CD1c-positive myeloid dendritic cell (primary cell): ENCODE measurements around the gene NXPE1.
"Not testable (repeated sequence)": the region's sequence is repeated elsewhere in the genome, so short reads cannot be mapped to it uniquely, and the experiment has no call there.

ENCODE experiments used
- DNase-seq: peaks from one replicate; pipeline ENCODE4 v3.0.0-alpha.2; 2016; ENCODE audit errors: extremely low spot score

NXPE1 gene

GRCh38 chr11:114559425-114560310 is at the start of gene NXPE1:
TSS of gene NXPE1 (minus strand) at chr11:114559881. CDS start at chr11:114551201, 8,680 bp downstream.
- no peak for DNase-seq

GRCh38 chr11:114609429-114609828 is 49.7 kb upstream of the NXPE1 start:
- no peak for DNase-seq

DNA sequence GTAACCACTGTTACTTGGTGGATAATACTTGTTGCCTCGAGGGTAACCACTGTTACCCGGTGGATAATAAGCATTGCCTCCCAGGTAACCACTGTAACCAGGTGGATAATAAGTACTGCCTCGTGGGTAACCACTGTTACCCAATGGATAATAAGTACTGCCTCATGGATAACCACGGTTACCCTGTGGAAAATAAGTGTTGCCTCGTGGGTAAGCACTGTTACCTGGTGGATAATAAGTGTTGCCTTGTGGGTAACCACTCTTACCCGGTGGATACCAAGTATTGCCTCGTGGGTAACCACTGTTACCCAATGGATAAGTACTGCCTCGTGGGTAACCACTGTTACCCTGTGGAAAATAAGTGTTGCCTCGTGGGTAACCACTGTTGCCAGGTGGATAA is 48.9 kb upstream of the NXPE1 start:
- not testable (repeated sequence) for DNase-seq

DNA sequence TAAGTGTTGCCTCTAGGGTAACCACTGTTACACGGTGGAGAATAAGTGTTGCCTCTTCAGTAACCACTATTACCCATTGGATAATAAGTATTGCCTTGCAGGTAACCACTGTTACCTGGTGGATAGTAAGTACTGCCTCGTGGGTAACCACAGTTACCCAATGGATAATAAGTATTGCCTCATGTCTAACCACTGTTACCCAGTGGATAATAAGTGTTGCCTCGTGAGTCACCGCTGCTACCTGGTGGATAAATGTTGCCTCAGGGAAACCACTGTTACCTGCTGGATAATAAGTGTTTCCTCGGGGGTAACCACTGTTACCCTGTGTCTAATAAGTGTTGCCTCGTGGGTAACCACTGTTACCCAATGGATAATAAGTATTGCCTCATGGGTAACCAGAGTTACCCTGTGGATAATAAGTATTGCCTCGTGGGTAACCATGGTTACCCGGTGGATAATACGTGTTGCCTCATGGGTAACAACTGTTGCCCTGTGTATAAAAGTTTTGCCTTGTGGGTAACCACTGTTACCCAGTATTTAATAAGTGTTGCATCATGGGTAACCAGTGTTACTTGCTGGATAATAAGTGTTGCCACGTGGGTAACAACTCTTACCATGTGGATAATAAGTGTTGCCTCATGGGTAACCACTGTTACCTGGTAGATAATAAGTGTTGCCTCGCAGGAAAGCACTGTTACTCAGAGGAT is 48.2 kb upstream of the NXPE1 start:
- DNase-seq, result no peak

DNA sequence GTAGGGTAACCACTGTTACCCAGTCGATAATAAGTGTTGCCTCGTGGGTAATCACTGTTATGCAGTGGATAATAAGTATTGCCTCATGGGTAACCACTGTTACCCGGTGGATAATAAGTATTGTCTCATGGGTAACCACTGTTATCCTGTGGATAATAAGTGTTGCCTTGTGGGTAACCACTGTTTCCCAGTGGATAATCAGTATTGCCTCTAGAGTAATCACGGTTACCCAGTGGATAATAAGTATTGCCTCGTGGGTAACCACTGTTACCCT is 47.1 kb upstream of the NXPE1 start:
- not testable (repeated sequence) for DNase-seq

GRCh38 chr11:114606003-114606801 is 46.5 kb upstream of the NXPE1 start:
- DNase-seq, result no peak

DNA sequence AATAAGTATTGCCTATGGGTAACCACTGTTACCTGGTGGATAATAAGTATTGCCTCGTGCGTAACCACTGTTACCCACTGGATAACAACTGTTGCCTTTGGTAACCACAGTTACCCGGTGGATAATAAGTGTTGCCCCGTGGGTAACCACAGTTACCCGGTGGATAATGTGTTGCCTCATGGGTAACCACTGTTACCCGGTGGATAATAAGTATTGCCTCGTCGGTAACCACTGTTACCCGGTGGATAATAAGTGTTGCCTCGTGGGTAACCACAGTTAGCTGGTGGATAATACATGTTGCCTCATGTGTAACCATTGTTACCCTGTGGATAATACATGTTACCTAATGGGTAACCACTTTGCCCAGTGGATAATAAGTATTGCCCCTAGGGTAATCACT is 45.7 kb upstream of the NXPE1 start:
- no peak for DNase-seq

DNA sequence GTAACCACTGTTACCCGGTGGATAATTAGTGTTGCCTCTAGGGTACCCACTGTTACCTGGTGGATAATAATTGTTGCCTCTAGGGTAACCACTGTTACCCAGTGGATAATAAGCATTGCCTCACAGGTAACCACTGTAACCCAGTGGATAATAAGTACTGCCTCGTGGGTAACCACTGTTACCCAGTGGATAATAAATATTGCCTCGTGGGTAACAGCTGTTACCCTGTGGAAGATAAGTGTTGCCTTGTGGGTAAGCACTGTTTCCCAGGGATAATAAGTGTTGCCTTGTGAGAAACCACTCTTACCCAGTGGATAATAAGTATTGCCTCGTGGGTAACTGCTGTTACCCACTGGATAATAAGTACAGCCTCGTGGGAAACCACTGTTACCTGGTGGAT is 45.2 kb upstream of the NXPE1 start:
- no peak for DNase-seq

GRCh38 chr11:114604179-114604813 is 44.6 kb upstream of the NXPE1 start:
- DNase-seq, result no peak

DNA sequence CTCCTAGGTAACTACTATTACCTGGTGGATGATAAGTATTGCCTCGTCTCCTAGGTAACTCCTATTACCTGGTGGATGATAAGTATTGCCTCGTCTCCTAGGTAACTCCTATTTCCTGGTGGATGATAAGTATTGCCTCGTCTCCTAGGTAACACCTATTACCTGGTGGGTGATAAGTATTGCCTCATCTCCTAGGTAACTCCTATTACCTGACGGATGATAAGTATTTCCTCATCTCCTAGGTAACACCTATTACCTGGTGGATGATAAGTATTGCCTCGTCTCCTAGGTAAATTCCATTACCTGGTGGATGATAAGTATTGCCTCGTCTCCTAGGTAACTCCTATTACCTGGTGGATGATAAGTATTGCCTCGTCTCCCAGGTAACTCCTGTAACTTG is 43.5 kb upstream of the NXPE1 start:
- DNase-seq, result not testable (repeated sequence)

DNA sequence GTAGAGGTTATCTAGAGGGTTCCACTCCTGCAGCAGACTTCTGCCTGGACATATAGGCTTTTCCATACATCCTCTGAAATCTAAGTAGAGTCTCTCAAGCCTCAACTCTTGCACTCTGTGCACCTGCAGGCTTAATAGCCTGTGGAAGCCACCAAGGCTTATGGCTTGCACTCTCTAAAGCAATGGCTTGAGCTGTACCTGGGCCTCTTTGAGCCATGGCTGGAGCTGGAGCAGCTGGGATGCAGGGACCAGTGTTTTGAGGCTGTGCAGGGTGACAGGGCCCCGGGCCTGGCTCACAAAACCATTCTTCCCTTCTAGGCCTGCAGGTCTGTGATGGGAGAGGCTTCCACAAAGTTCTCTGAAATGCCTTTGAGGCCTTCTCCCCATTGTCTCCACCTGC is 38.8 kb upstream of the NXPE1 start:
- no peak for DNase-seq

GRCh38 chr11:114596175-114596919 is 36.7 kb upstream of the NXPE1 start:
- no peak for DNase-seq

DNA sequence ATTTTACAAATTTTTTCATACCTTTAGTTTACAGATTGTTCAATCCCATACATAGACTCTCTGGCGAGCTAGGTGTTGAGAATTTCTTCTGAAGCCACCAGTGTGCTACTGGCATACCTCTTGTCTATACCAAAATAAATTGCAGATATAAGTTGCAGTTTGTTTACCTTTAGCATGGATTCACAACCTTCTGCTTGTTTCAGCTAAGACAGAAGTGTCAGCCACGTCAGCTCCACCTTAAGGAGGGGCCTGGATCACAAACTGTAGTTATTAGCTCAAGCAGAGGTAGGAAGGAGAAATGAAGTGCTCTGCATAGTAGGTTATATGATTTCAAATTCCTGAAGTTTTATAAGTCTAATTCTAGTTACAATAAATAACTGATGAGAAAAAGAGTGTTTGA is 35.9 kb upstream of the NXPE1 start, which contains the start of gene NXPE4:
NXPE4 (minus strand) TSS at position 216 of the 400 bp plus-strand sequence. CDS start 1,027 bp downstream, outside the sequence.
- DNase-seq, result no peak

DNA sequence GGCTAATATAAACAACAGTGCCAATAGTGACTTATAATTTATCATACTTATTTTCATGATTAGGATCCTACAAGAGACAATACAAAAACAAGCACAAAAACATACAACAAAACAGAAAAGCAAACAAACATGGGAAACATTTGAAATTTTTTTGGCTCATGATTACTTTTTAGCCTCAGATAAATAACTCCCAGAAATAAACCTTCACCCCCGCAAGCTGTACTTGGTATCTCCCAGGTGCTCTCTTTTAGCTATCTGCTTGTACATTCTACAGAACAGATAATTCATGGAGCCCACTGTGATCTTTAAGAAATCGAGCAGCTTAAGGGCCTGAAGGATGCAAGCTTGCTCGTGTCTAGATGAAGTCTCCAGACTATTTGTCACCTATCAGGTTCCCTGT is 35.0 kb upstream of the NXPE1 start:
- DNase-seq, result no peak

DNA sequence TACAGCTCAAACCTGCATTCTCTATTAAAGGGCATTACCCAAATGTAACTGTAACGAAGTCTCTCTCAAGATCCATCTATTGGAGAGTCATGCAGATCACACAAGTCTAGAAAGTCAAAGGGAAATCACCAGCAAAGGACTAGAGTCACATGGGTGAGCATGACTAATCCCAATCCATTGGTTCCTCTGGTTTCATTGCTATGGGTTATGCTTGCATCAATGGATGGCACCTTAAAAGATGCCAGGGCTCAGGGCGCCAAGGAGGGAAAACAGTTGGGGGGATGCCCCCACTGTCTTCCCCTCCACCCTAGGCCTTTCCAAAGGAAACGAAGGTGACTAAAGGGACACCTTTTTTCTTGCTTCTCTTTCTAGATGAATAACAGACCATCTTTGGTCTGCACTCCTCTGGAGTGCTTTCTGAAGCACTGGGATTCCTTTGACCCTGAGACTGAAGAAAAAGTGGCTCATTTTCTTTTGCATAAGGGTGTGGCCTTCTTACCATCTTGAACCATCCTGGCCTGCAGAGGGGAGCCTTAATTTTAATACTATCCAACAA is 27.8 kb upstream of the NXPE1 start:
- no peak for DNase-seq

DNA sequence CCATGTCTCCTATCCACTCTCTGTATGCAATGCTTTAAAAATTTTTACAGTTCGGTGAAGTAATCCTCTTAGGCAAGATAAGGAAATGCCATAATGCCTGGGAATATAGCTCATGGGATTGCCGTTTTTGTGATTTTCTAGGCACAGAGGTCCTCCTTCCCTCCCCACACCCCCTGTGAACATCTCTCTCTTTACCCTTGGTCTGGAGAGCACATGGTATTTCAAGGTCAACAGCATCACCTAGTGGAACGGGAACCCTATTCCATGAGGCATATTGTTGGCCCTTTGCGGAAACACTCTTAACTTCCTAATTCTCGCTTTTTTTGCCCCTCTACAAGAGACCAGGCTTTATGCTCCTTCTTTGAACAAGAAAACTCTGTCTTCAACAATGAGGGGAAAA is 27.1 kb upstream of the NXPE1 start:
- no peak for DNase-seq

- no peak for DNase-seq
Observed at GRCh38 chr11:114571712-114572111, 12.0 kb upstream of the NXPE1 start.

- no peak for DNase-seq
Observed at GRCh38 chr11:114569801-114570200, 10.1 kb upstream of the NXPE1 start.

- DNase-seq, result no peak
Observed at GRCh38 chr11:114566276-114566675, 6.6 kb upstream of the NXPE1 start.

DNA sequence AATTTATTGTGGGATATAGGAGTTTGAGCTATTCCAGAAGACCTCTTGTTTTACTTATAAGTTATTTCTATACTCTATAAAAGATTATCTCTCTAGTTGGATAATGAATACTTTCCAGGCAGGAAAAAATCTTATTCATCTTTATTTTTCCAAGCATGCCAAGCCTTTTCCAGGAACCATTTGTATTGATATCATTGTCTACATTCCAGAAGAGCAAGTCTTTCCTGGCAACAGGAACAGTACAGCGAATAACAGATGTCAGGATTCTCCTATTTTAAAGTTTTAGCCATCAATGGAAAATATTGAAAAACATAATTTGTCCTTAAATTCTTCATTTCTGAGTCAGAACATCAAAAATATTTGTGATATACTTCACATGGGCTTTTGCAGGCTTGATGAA is 5.2 kb upstream of the NXPE1 start:
- no peak for DNase-seq

DNA sequence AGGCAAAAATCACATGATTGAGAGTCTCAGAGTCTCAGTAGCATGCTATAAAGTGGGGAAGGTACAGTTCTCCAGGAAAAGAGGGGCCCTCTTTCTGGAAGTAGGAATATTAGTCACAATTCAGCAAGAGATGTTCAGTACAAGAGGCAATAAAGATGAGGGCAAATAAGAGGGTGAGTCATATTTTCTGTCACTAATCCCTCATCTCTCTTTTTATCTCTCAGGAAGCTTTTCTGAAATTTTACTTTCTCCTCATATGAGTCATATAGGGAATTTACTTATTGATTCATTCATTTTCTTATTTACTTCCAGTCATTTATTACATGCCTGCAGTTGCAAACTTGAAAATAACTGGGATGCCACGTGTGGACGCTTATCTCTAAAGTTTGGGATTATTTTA is 3.4 kb upstream of the NXPE1 start:
- DNase-seq, result no peak
